ENCODE data around the gene MYO1F.

MYO1F gene

DNA sequence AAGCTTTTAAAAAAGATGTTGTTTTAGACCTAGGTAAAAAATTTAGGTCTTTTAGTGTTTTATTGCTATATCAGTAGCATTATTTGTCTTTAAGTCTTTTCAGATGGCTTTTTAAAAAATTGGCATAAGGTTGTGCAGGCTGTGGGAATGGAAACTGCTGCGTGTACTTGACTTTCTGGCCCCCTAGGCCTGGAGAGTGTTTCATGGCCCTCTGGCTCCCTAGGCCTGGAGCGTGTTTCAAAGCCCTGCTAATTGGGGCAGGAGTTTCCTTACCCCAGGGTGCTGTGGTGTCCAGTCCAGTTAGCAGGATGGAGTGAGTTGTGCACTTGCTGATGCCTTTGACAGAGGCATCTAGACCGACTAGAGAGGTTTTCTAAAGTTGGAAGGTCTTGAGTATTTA is 98.6 kb downstream of the MYO1F start:
- H3K9me3 Mint-ChIP-seq, result no peaks in the 10 kb centered on the region
- peaks cover 53 to 56% of the 10 kb centered on the region in 2 donors for H3K36me3 Mint-ChIP-seq
- peak overlapping the region; percentile 27 for H3K27ac Mint-ChIP-seq
- H3K4me1 Mint-ChIP-seq, result peaks cover 26 to 29% of the 10 kb centered on the region in 2 donors
- no peaks in the 10 kb centered on the region for H3K27me3 Mint-ChIP-seq
- ATAC-seq (replicated peaks), result no peak
- no peak for DNase-seq
- H3K4me3 Mint-ChIP-seq, result no peak overlapping the region

DNA sequence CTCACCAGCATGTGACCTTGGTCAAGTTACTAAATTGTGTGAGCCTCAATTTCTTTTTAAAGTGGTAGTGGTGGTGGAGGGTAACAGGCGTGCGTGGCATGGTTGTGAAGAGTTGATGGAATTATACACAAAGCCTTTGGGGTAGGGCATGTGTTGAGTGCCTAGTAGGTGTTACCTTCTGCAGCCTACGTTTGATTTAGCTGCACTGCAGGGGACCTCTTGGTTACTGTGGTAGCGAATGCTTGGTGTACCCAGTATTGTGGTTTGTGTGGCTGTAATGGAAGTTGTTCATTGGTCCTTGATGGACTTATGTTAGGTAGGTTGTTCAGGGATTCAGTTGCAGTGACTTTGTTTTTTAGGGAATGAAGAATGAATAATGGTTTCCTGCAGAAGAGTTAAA is 99.4 kb downstream of the MYO1F start:
- H3K4me3 Mint-ChIP-seq, result no peak overlapping the region
- H3K27ac Mint-ChIP-seq, result peak overlapping the region; percentile 81
- peaks cover 52 to 56% of the 10 kb centered on the region in 2 donors for H3K36me3 Mint-ChIP-seq
- DNase-seq, result no peak
- ATAC-seq (replicated peaks), result no peak
- H3K9me3 Mint-ChIP-seq, result no peaks in the 10 kb centered on the region
- peaks cover 29 to 36% of the 10 kb centered on the region in 2 donors for H3K4me1 Mint-ChIP-seq
- H3K27me3 Mint-ChIP-seq, result no peaks in the 10 kb centered on the region

- peaks cover 44 to 50% of the 10 kb centered on the region in 2 donors for H3K36me3 Mint-ChIP-seq
- H3K9me3 Mint-ChIP-seq, result no peaks in the 10 kb centered on the region
- H3K27me3 Mint-ChIP-seq, result no peaks in the 10 kb centered on the region
- ATAC-seq (replicated peaks), result no peak
- peaks cover 32 to 49% of the 10 kb centered on the region in 2 donors for H3K4me1 Mint-ChIP-seq
- no peak for DNase-seq
- peak overlapping the region; percentile 56 for H3K27ac Mint-ChIP-seq
- H3K4me3 Mint-ChIP-seq, result no peak overlapping the region
Observed at GRCh38 chr19:8476524-8476923, 100.7 kb downstream of the MYO1F start.

DNA sequence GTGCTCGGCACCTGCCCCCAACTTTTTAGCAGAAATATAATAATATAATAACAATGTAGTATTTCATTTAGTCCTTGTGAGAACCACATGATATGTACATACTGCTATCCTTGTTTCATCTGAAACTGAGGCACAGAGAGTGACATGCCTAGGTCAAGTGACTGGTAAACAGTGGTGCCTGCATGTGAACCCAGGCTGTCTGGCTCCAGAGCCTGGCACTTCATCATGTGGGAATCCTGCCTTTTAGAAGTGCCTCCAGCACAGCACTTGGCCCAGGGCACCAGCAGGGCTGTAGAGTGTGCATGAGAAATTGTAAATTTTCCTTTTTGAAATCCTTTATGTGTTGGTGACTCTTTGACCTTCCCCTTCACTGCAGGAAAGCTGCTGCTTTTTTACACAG is 102.2 kb downstream of the MYO1F start:
- H3K4me1 Mint-ChIP-seq, result peaks cover 39 to 61% of the 10 kb centered on the region in 2 donors

GRCh38 chr19:8473648-8474476 is 103.4 kb downstream of the MYO1F start:
- ATAC-seq (replicated peaks) (peak; percentile 91 to 93), DNase-seq (no peak)
- peaks cover 57 to 58% of the 10 kb centered on the region in 2 donors for H3K36me3 Mint-ChIP-seq
- H3K27ac Mint-ChIP-seq, result peak overlapping the region; percentile 86
- H3K27me3 Mint-ChIP-seq, result no peaks in the 10 kb centered on the region
- no peaks in the 10 kb centered on the region for H3K9me3 Mint-ChIP-seq
- peaks cover 39 to 61% of the 10 kb centered on the region in 2 donors for H3K4me1 Mint-ChIP-seq
- H3K4me3 Mint-ChIP-seq, result peak overlapping the region; percentile 48 to 71

More for the DNA sequence above, 102.2 kb downstream of the MYO1F start:
- H3K9me3 Mint-ChIP-seq, result no peaks in the 10 kb centered on the region
- ATAC-seq (replicated peaks) (no peak), DNase-seq (no peak)
- H3K27ac Mint-ChIP-seq, result peak overlapping the region; percentile 80
- H3K27me3 Mint-ChIP-seq, result no peaks in the 10 kb centered on the region
- H3K4me3 Mint-ChIP-seq, result no peak overlapping the region
- H3K36me3 Mint-ChIP-seq, result peaks cover 47 to 49% of the 10 kb centered on the region in 2 donors

All from stimulated activated naive B cell treated with anti-CD40 and anti-IgM and Interleukin-4, amounts not matched to agents 10 μg/mL and 1 μg/mL and 100 μg/mL, for 72 hours (primary cell).